Ovary (tissue), 3 donors: ENCODE results near the gene C8A.

Experiments used
- CTCF ChIP-seq, 3 donors: fragments of 450-650 bp in 2 of 3; fragments of 200-600 bp in 1 of 3; IDR thresholded peaks; one replicate each; pipeline versions ENCODE4 v1.5.1 to v1.8.0; 2016 to 2022; ENCODE audit warnings: antibody characterized with exemption in 3 of 3, mild to moderate bottlenecking in 1 of 3
- EP300 ChIP-seq: sonication (generic); formaldehyde crosslinking; IDR thresholded peaks from one replicate; pipeline ENCODE4 v1.6.1; 2017; ENCODE audit warnings: antibody characterized with exemption
- donor health status: DM: no; HTN: no; CAD: no.

- TF ChIP-seq CTCF (IDR thresholded peaks at IDR 0.05) (no peak), EP300 (no peak)
These were observed 14.2 kb downstream of the C8A start for GRCh38 chr1:56868761-56869160.
